NK-92 (cell line): Measurements from ENCODE around the gene NRN1L.
"Not testable (repeated sequence)": the region's sequence is repeated elsewhere in the genome, so short reads cannot be mapped to it uniquely, and the experiment has no call there.

ENCODE experiments used
- DNase-seq: peaks from one replicate; lab custom pipeline; 2025; ENCODE audit not compliant: unreplicated experiment; lab: John Stamatoyannopoulos, UW

NRN1L gene

DNA sequence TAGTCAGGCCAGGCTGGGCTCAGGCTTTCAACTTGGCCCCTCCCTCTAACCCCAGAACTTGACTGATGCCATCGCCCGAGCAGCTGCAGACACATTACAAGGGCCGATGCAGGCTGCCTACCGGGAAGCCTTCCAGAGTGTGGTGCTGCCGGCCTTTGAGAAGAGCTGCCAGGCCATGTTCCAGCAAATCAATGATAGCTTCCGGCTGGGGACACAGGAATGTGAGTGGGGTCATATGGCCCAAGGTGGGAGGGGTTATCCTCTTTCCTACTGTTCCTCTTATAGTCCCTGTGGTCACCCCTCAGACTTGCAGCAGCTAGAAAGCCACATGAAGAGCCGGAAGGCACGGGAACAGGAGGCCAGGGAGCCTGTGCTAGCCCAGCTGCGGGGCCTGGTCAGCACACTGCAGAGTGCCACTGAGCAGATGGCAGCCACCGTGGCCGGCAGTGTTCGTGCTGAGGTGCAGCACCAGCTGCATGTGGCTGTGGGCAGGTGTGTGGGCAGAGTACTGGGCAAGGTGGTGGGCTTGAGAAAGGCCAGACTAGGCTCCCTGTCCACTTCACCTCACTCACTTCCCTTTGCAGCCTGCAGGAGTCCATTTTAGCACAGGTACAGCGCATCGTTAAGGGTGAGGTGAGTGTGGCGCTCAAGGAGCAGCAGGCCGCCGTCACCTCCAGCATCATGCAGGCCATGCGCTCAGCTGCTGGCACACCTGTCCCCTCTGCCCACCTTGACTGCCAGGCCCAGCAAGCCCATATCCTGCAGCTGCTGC is 2.1 kb upstream of the NRN1L start:
- no peak for DNase-seq

DNA sequence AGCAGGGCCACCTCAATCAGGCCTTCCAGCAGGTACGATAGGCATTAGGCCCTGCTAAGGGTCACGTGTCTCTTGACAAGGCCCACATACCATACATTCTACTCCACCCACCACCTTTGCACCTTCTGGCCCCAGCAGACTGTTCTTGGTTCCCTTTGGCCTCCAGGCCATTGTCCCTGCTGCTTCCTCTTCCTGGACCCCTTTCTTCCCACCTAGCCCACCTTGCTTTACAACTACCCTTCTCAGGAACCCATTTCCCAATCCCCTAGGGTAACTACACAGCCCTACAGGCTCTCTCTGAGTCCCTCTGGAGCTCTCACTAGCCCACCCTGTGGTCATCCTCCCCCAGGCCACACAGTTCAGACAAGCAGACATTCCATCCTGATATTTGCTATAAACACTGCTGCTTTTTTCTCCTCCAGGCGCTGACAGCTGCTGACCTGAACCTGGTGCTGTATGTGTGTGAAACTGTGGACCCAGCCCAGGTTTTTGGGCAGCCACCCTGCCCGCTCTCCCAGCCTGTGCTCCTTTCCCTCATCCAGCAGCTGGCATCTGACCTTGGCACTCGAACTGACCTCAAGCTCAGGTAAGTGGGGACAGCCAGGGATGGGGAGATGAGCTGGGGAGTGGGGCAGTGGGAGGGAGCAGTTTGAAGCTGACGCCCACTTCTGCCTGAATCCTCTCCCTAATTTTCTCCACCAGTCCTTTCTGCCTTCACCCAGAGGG is 1.4 kb upstream of the NRN1L start:
- no peak for DNase-seq

DNA sequence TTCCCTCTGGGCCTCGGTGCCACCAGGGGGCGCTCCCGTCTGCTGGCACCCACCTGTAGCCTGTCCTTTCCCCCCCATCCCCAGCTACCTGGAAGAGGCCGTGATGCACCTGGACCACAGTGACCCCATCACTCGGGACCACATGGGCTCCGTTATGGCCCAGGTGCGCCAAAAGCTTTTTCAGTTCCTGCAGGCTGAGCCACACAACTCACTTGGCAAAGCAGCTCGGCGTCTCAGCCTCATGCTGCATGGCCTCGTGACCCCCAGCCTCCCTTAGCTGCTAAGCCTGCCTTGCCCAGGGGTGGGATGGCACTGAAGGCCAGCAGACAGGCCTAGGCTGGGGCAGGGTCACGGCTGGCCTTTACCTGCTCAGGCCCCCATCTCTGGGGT is 818 bp upstream of the NRN1L start:
- DNase-seq, result no peak

DNA sequence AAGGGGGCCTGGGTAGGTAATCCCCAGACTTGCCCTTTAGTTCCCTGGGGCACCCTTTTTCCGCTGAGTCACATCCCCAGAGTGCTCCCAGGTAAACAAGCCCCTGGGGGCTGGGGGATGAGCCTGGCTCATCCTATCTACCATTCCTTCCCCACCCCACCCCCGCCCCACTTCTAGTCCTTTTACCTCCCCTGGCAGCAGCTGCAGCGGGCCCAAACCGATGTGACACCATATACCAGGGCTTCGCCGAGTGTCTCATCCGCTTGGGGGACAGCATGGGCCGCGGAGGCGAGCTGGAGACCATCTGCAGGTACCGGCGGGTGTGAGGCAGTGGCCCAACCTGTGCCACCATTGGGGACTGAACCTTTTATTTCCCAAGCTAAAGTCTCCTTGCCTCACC is 860 bp downstream of the NRN1L start:
- no peak for DNase-seq

DNA sequence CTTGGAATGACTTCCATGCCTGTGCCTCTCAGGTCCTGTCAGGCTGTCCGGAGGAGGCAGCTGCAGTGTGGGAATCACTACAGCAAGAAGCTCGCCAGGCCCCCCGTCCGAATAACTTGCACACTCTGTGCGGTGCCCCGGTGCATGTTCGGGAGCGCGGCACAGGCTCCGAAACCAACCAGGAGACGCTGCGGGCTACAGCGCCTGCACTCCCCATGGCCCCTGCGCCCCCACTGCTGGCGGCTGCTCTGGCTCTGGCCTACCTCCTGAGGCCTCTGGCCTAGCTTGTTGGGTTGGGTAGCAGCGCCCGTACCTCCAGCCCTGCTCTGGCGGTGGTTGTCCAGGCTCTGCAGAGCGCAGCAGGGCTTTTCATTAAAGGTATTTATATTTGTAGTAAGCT is 1.3 kb downstream of the NRN1L start:
- no peak for DNase-seq

DNA sequence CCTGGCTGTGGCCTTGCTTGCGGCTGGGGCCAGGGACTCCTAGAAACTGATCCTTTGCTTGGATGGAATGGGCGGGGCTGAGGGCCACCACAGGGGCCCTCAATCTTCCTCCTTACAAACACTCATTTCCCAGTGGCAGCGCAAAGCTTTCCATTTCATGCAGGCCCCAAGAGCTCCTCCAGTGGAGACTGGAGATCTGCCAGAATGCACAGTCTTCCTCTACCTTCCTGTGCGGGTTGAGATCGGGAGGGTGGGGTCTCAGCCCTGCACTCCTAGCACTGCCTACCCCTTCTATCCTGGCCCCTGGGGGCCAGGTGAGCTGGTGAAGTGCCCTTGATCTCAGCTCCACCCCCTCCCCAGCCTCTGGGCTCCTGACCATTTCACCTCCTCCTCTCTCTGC is 1.7 kb downstream of the NRN1L start:
- no peak for DNase-seq

DNA sequence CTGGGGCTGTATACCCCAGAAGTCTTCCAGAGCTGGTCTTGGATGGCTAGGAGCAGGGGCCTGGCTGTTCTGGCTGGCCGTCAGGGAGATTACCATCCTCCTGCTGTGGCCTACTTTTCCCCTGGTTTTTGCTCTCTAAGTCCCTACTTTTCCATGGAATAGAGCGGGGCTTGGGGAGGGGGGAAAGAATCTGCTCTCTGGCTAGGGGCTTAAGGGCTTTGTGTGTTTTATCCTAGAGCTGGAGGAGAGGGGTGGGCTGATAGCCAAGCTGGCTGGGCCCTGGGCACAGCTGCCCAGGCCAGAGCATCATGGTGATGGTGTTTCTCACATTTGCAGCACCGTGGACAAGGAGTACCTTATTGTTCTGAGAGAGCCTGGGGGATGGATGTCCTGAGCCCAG is 3.6 kb downstream of the NRN1L start:
- DNase-seq, result no peak

DNA sequence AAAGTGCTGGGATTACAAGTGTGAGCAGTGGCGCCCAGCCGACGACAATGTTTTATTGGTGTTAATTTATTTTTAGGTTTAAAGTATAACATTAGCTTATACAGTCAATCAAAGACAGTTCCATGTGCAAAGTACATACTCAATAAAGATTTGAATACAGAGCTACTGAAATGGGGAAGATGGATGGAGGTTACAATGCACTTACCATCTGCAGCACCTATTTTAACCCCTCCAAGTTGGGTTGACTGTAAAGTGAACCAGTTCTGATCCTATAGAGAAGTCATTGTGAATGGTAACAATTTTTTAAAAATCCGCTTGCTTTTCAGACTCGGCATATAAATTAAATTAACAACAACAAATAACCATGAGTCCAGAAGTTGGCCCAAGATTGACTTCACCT is 7.7 kb downstream of the NRN1L start:
- DNase-seq, result no peak

DNA sequence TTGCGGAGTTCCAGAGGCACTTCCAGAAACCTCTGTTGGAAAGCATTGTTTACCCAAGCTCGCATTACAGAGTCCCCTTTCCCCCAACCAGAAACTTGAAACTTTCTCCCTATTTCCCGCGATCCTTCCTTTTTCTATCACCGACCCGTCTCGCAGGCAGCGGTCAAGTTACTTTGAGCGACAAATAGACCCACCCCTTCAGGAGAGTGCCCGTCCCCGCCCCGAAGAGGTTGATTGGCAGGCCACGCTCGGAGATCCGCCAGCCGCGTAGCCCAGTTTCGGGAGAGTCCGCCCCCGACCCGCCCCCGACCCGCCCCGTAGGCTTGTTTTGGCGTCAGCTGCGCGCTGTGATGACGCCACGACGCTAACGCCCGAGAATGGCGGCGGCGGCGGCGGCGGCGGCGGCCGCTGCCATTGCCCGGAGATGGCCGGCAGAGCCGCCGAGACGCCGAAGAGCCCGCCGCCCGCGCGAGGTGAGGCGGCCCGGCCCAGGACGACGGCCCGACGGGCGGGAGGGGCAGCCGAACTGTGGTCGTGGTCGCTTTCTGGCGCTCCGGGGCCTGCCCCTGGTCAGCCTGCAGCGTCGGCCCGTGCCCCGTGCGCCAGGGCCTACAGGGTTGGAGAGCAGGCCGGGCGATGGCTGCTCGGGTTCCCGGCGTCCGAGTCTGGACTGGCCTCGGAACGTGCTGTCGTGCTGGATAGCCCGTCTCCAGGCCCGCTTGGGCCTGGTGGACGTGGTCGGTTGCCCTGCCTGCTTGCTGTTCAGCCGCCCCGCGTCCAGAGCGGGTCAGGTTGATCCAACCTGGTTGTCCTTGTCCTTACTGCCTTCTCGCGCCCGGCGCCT is 8.4 kb downstream of the NRN1L start, which contains the start of gene PSKH1:
PSKH1 (plus strand) TSS at position 356 of the 844 bp plus-strand sequence. CDS start 15,496 bp downstream, outside the sequence.
- DNase-seq, result peak; percentile 78

DNA sequence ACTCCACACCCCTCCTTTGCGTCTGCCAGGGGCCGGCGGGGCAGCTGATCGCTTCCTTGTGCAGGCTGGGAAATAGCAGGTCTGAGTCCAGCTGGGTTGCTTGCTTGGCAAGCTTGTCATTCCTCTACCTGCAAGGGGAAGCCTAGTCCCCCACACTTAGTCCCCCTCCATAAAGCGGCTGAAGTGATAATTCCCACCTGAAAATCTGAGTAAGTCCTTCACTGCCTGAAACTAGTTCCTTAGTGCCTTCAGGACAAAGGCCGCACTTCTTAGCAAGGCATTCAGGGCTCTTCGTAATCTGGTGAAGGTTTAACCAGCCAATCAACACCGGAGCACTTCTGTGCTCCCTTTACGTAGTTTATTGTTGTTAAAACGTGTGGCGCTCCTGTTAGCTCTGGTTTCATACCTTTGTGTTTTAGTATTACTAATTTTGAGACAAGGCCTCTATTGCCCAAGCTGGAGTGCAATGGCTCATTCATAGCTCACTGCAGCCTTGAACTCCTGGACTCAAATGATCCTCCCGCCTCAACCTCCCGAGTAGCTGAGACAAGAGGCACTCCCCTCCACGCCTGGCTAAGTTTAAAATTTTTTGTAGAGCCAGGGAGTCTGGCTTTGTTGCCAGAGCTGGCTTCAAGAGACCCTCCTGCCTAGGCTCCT is 9.2 kb downstream of the NRN1L start:
- DNase-seq, result no peak

DNA sequence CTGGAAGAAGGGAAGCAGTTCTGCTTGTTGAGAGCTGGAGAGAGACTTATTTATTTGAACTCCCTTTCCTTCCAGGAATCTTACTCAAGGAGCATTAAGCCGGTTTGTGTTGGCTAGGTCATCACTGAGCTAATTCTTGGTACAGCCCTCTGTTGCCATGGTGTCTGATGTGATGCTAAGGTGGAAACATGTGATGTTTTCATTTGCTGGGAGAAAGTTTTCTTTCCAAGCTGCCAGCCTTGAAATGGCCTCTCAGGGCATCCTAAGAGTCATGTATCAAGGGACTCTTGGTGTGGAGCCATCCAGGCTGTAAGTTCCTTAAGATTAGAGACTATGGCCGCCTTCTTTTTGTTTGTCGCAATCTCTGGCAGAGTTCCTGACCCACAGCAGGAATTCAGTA is 12.5 kb downstream of the NRN1L start:
- no peak for DNase-seq

DNA sequence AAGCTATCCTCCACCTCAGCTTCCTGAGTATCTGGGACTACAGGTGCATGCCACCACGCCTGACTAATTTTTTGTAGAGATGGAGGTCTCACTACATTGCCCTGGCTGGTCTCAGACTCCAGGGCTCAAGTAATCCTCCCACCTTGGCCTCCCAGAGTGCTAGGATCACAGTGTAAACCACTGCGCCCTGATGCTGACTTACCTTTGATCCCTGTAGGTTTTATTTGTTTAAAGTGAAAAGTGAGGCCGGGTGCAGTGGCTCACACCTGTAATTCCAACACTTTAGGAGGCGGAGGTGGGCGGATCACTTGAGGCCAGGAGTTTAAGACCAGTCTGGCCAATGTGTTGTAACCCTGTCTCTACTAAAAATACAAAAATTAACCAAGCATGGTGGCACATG is 17.0 kb downstream of the NRN1L start:
- no peak for DNase-seq

DNA sequence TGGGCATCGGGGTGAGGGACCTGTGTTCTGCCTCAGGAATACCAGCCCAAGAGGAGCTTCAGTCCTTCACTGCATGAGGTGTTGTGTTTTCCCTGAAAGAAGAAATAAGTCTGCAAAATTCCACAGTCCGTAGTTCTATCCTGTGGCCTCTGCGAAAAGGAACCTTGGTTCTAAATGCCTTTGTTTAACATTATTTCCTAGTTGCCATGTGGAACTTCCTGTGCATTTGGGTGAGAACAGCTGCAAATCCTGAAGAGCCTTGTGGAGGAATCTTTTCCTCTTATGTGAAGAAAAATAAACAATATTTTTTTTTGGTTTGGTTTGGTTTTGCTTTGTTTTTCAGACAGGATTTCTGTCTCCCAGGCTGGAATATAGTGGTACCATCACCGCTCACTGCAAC is 18.1 kb downstream of the NRN1L start:
- DNase-seq, result no peak

DNA sequence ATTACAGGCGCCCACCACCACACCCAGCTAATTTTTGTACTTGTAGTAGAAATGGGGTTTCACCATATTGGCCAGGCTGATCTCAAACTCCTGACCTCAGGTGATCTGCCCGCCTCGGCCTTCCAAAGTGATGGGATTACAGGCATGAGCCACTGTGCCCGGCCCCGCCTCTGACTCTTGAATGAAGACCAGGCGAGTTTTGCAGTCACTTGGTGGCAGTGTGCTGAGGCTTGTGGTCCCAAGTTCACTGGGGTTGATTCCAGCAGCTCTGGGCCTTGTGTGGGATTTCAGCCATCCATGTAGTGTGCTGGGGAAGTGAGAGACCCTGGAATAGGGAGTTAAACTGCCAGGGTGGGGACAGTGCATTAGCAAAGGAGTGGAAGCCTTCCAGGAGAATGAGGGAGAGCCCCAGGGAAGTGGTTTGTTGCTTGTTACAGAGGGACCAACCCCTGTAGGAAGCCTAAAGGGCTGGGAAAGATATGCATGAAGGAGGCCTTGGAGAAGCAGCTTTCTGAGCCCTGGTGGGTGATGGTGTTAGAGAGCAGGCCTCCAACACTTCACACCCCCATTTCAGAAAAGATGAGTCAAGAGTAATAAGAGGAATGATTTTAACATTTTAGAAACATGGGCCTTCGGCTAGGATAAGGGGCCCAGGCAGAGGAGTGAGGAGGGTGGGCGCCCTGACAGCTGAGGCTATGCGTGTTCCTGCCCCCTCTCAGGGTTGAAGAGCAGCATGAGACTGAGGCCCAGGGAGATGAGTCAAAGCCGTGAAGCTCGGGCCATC is 22.9 kb downstream of the NRN1L start:
- no peak for DNase-seq

DNA sequence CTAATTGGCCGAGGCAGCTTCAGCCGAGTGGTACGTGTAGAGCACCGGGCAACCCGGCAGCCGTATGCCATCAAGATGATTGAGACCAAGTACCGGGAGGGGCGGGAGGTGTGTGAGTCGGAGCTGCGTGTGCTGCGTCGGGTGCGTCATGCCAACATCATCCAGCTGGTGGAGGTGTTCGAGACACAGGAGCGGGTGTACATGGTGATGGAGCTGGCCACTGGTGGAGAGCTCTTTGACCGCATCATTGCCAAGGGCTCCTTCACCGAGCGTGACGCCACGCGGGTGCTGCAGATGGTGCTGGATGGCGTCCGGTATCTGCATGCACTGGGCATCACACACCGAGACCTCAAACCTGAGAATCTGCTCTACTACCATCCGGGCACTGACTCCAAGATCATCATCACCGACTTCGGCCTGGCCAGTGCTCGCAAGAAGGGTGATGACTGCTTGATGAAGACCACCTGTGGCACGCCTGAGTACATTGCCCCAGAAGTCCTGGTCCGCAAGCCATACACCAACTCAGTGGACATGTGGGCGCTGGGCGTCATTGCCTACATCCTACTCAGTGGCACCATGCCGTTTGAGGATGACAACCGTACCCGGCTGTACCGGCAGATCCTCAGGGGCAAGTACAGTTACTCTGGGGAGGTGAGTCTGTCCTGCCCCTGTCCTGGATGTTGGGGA is 24.5 kb downstream of the NRN1L start:
- no peak for DNase-seq

DNA sequence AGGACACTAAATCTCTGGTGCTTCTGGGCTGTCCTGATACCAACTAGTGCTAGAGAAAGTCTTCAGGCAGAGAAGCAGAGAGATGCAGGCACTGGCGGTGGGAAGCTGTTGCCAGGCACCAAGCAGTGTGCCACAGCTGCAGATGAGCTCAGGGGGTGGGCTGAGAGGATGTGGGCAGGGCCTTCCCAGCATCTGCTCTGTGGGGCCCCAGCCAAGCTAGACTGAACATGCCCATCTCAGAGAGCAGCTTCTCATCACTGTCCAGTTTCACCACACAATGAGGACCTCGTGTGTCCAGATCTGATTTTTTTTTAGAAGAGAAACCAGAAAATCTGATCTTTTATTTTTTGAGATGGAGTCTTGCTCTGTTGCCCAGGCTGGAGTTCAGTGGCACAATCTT is 25.5 kb downstream of the NRN1L start:
- no peak for DNase-seq

DNA sequence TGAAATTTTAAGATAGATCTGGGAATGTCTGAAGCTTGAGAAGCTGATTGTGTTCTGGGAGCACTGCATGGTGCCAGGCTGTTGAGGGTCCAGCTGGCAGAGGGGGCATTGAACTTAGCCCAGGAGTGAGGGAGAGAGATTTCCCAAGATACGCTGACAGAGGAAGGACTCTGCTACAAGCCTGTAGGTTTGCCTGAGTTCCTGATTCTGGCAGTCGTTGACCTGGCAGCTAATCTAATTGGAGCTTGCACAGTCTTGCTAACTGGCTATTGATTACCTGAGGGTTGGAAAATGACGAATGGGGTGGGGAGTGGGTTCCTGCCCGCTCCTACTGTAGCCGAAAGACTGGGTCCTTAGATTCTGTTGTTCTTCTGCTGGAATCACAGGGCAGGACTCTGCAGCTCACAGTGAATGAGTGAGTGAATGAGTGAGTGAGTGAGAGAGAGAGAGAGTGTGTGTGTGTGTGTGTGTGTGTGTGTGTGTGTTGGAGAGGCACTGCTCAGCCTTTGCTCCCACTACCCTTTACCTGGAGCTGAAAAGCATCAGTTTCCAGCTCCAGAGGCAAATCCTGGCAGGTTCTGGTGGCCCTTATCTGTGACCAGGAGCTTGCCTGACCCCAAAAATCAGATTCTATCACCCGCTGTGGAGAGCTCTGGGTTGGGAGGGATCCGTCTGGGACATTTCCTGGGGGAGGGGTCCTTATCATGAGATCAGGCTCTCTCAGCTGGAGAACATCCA is 30.2 kb downstream of the NRN1L start:
- no peak for DNase-seq

DNA sequence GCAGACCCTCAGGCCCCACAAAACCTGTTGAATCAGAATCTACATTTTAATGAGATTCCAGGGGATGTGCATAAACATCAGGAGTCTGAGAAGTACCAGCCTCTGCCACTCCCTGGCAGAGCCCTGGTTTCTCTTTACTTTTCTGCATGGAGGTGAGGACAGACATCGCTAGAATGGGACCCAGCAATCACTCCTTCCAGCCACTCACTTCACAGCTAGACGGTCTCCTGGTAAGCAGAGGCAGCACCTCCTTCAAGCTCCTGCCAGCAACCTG is 30.7 kb downstream of the NRN1L start:
- DNase-seq, result not testable (repeated sequence)
